Neural cell (in vitro differentiated cells): ENCODE data around the gene CRIM1. TPM values are rescaled to one million over a fixed set of nuclear protein-coding genes. Genes with fewer than 3 reads are reported as not detected.

Source experiments
- H2AFZ ChIP-seq: fragments of 200-600, 300-800 bp; sonication (generic), shearing (Covaris generic); 2 replicates; pipeline ENCODE4 v1.6.0; 2014; ENCODE audit warnings: low read depth, mild to moderate bottlenecking, antibody characterized with exemption, low read length, moderate library complexity
- H3F3A ChIP-seq: fragments of 200-600 bp; shearing (Covaris generic); 2 replicates; pipeline ENCODE4 v1.6.1; 2016; ENCODE audit warnings: mild to moderate bottlenecking, moderate library complexity, mixed read lengths, antibody characterized with exemption, low read length; ENCODE audit not compliant: insufficient read depth, poor library complexity, severe bottlenecking
- H3K27ac ChIP-seq: fragments of 200-600, 300-800 bp; sonication (generic), shearing (Covaris generic); 2 replicates; pipeline ENCODE4 v1.5.1; 2014; ENCODE audit warnings: mild to moderate bottlenecking, low read length, moderate library complexity
- H3K27me3 ChIP-seq: fragments of 300-800, 200-600 bp; sonication (generic), shearing (Covaris generic); 2 replicates; pipeline ENCODE4 v1.6.0; 2014; ENCODE audit warnings: mild to moderate bottlenecking, low read depth, low read length, moderate library complexity; ENCODE audit not compliant: insufficient read depth
- H3K36me3 ChIP-seq: fragments of 300-800, 200-600 bp; sonication (generic), shearing (Covaris generic); 2 replicates; pipeline ENCODE4 v1.5.1; 2014; ENCODE audit warnings: mild to moderate bottlenecking, antibody characterized with exemption, low read length, moderate library complexity; ENCODE audit not compliant: insufficient read depth
- H3K4me2 ChIP-seq: fragments of 300-800, 200-600 bp; sonication (generic), shearing (Covaris generic); 2 replicates; pipeline ENCODE4 v1.6.0; 2014; ENCODE audit warnings: mild to moderate bottlenecking, low read length
- H3K4me3 ChIP-seq: fragments of 300-800, 200-600 bp; sonication (generic), shearing (Covaris generic); 2 replicates; pipeline ENCODE4 v1.5.1; 2014; ENCODE audit warnings: mild to moderate bottlenecking, low read length, moderate library complexity
- H3K79me2 ChIP-seq: fragments of 200-600 bp; shearing (Covaris generic); replicated peaks from 2 replicates; pipeline ENCODE4 v1.6.0; 2014; ENCODE audit warnings: mild to moderate bottlenecking, low read length, moderate library complexity; ENCODE audit not compliant: insufficient read depth
- H3K9ac ChIP-seq: fragments of 300-800, 200-600 bp; sonication (generic), shearing (Covaris generic); 2 replicates; pipeline ENCODE4 v1.6.1; 2016; ENCODE audit warnings: mild to moderate bottlenecking, low read length, mixed read lengths
- H3K9me2 ChIP-seq: fragments of 200-600 bp; shearing (Covaris generic); 2 replicates; pipeline ENCODE4 v1.6.1; 2016; ENCODE audit warnings: mild to moderate bottlenecking, low read length, mixed read lengths; ENCODE audit not compliant: insufficient read depth
- H3K9me3 ChIP-seq: fragments of 200-600, 300-800 bp; sonication (generic), shearing (Covaris generic); 2 replicates; pipeline ENCODE4 v1.6.1; 2016; ENCODE audit warnings: mild to moderate bottlenecking, mixed run types, low read length, moderate library complexity, mixed read lengths
- H4K20me1 ChIP-seq: fragments of 200-600 bp; shearing (Covaris generic); 2 replicates; pipeline ENCODE4 v1.6.1; 2016; ENCODE audit warnings: mild to moderate bottlenecking, mixed run types; ENCODE audit not compliant: insufficient read depth
- CTCF ChIP-seq: fragments of 450-650 bp; IDR thresholded peaks from 2 replicates; pipeline ENCODE4 v1.5.1; 2014; ENCODE audit warnings: antibody characterized with exemption, mild to moderate bottlenecking, moderate library complexity; ENCODE audit not compliant: poor library complexity, severe bottlenecking
- EP300 ChIP-seq: fragments of 450-650 bp; conservative IDR thresholded peaks from 2 replicates; pipeline ENCODE4 v1.6.1; 2014; ENCODE audit warnings: antibody characterized with exemption, mild to moderate bottlenecking, moderate library complexity; ENCODE audit not compliant: poor library complexity, severe bottlenecking
- EZH2 ChIP-seq: fragments of 200-600, 300-800 bp; shearing (Covaris generic), sonication (generic); IDR thresholded peaks from 2 replicates; pipeline ENCODE4 v1.6.1; 2014; ENCODE audit warnings: antibody characterized with exemption, low read length, borderline replicate concordance, mild to moderate bottlenecking; ENCODE audit not compliant: insufficient read depth, poor library complexity, severe bottlenecking
- MXI1 ChIP-seq: fragments of 450-650 bp; conservative IDR thresholded peaks from 2 replicates; pipeline ENCODE4 v1.6.1; 2014; ENCODE audit warnings: antibody characterized with exemption, mild to moderate bottlenecking; ENCODE audit not compliant: poor library complexity, severe bottlenecking
- POLR2AphosphoS5 ChIP-seq: IDR thresholded peaks from 2 replicates; pipeline ENCODE4 v1.6.1; 2012
- RAD21 ChIP-seq: fragments of 450-650 bp; conservative IDR thresholded peaks from 2 replicates; pipeline ENCODE4 v1.6.1; 2014; ENCODE audit warnings: antibody characterized with exemption, mild to moderate bottlenecking, moderate library complexity
- SMC3 ChIP-seq: fragments of 450-650 bp; conservative IDR thresholded peaks from 2 replicates; pipeline ENCODE4 v1.6.1; 2014; ENCODE audit warnings: antibody characterized with exemption, mild to moderate bottlenecking, moderate library complexity; ENCODE audit not compliant: poor library complexity
- TAF1 ChIP-seq: IDR thresholded peaks from 2 replicates; pipeline ENCODE4 v1.6.1; 2012; ENCODE audit warnings: low read depth
- polyA plus RNA-seq: library from polyadenylated mRNA; depleted of rRNA; stranded (reverse); fragments of >200 nt; gene quantifications from 2 replicates; pipeline ENCODE4 v1.2.3, GENCODE V29; 2014
- TF ChIP-seq, protein P1 (sequence below): IDR thresholded peaks from 2 replicates; pipeline ENCODE4 v1.6.1; 2012; ENCODE audit warnings: borderline replicate concordance

The CRIM1 gene
- polyA plus RNA-seq, 1 donor from 2014 or later = 6.7 TPM

- Histone ChIP-seq H2AFZ (no peak overlapping the region), H3K9ac (no peak overlapping the region), H3K36me3 (no peaks in the 10 kb centered on the region), H3K9me2 (no peaks in the 10 kb centered on the region), H3K79me2 (no peaks in the 10 kb centered on the region), H4K20me1 (no peaks in the 10 kb centered on the region), H3K9me3 (no peaks in the 10 kb centered on the region), H3K4me3 (no peak overlapping the region), H3K27ac (no peak overlapping the region), H3K27me3 (no peaks in the 10 kb centered on the region), H3F3A (no peaks in the 10 kb centered on the region), H3K4me2 (no peak overlapping the region)
- TF ChIP-seq MXI1 (no peak), CTCF (no peak), SMC3 (no peak), TAF1 (no peak), POLR2AphosphoS5 (no peak), EZH2 (no peak), RAD21 (no peak), EP300 (no peak)
- TF ChIP-seq, protein P1, sequence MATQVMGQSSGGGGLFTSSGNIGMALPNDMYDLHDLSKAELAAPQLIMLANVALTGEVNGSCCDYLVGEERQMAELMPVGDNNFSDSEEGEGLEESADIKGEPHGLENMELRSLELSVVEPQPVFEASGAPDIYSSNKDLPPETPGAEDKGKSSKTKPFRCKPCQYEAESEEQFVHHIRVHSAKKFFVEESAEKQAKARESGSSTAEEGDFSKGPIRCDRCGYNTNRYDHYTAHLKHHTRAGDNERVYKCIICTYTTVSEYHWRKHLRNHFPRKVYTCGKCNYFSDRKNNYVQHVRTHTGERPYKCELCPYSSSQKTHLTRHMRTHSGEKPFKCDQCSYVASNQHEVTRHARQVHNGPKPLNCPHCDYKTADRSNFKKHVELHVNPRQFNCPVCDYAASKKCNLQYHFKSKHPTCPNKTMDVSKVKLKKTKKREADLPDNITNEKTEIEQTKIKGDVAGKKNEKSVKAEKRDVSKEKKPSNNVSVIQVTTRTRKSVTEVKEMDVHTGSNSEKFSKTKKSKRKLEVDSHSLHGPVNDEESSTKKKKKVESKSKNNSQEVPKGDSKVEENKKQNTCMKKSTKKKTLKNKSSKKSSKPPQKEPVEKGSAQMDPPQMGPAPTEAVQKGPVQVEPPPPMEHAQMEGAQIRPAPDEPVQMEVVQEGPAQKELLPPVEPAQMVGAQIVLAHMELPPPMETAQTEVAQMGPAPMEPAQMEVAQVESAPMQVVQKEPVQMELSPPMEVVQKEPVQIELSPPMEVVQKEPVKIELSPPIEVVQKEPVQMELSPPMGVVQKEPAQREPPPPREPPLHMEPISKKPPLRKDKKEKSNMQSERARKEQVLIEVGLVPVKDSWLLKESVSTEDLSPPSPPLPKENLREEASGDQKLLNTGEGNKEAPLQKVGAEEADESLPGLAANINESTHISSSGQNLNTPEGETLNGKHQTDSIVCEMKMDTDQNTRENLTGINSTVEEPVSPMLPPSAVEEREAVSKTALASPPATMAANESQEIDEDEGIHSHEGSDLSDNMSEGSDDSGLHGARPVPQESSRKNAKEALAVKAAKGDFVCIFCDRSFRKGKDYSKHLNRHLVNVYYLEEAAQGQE = no peak
Measured at GRCh38 chr2:36318547-36318946, 37.0 kb upstream of the CRIM1 start.

DNA sequence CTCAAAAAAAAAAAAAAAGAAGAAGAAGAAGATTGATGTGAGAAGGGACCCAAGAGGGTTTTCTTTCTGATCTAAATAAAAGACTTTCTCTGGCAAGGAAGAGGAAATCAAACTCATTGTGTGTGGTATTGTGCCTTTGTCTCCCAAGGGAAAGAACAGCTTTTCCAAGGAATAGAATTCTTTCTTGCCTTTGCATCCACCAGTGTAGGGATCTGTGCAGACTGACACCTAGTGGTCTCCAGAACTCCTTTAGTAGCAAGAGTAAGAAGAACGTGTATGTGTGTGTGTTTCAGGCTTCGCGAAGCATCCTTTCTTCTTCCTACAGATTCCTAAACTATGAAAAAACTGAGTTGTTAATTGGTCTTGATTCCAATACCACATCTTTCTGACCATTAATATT, 33.5 kb upstream of the CRIM1 start:
- Histone ChIP-seq H3K36me3 (no peaks in the 10 kb centered on the region), H3K9ac (no peak overlapping the region), H3K4me3 (no peak overlapping the region), H3K9me2 (no peaks in the 10 kb centered on the region), H2AFZ (no peak overlapping the region), H4K20me1 (no peaks in the 10 kb centered on the region), H3K27me3 (no peaks in the 10 kb centered on the region), H3K27ac (no peak overlapping the region), H3K4me2 (no peak overlapping the region), H3F3A (no peaks in the 10 kb centered on the region), H3K9me3 (no peaks in the 10 kb centered on the region), H3K79me2 (no peaks in the 10 kb centered on the region)
- peak; percentile 69 for TF ChIP-seq SMC3
- peak; percentile 71 for TF ChIP-seq RAD21
- TF ChIP-seq POLR2AphosphoS5 = no peak
- no peak for TF ChIP-seq MXI1
- TF ChIP-seq, protein P1 = peak; percentile 67
- peak; percentile 66 for TF ChIP-seq CTCF
- no peak for TF ChIP-seq EZH2
